Activated CD8-positive, alpha-beta memory T cell treated with anti-CD3 and anti-CD28 coated beads for 24 hours (primary cell): ENCODE data around the gene FNDC1.
A peak's percentile ranks its signal among the peaks of the same experiment; 100 is the strongest.
"Not testable (repeated sequence)": the region's sequence is repeated elsewhere in the genome, so short reads cannot be mapped to it uniquely, and the experiment has no call there.

Source experiments
- DNase-seq: peaks from one replicate; pipeline ENCODE4 v3.0.0-alpha.2; 2020

FNDC1 gene

GRCh38 chr6:159169193-159169555 lies at the start of gene FNDC1:
FNDC1 (plus strand) TSS chr6:159169400; CDS start chr6:159169597, 197 bp downstream.
- DNase-seq, result peak; percentile 77

- no peak for DNase-seq
Observed at GRCh38 chr6:159119791-159120190, 49.4 kb upstream of the FNDC1 start.

- peak; percentile 26 for DNase-seq
Observed at GRCh38 chr6:159121486-159121885, 47.7 kb upstream of the FNDC1 start.

GRCh38 chr6:159122453-159122852 lies 46.7 kb upstream of the FNDC1 start:
- no peak for DNase-seq

- not testable (repeated sequence) for DNase-seq
Observed at GRCh38 chr6:159123831-159124230, 45.4 kb upstream of the FNDC1 start.

- no peak for DNase-seq
Observed at GRCh38 chr6:159125014-159125609, 44.1 kb upstream of the FNDC1 start.

GRCh38 chr6:159125951-159126352 lies 43.2 kb upstream of the FNDC1 start:
- no peak for DNase-seq

GRCh38 chr6:159126590-159126989 lies 42.6 kb upstream of the FNDC1 start:
- DNase-seq, result no peak

GRCh38 chr6:159127701-159128100 lies 41.5 kb upstream of the FNDC1 start:
- DNase-seq, result no peak

- DNase-seq, result no peak
Observed at GRCh38 chr6:159128978-159129377, 40.2 kb upstream of the FNDC1 start.

- DNase-seq, result no peak
Observed at GRCh38 chr6:159130846-159131245, 38.4 kb upstream of the FNDC1 start.

GRCh38 chr6:159131709-159132108 lies 37.5 kb upstream of the FNDC1 start:
- DNase-seq, result no peak

GRCh38 chr6:159132664-159133063 lies 36.5 kb upstream of the FNDC1 start:
- DNase-seq, result no peak

- DNase-seq, result peak; percentile 89
Observed at GRCh38 chr6:159134701-159135364, 34.4 kb upstream of the FNDC1 start.

- DNase-seq, result no peak
Observed at GRCh38 chr6:159137676-159138075, 31.5 kb upstream of the FNDC1 start.

- no peak for DNase-seq
Observed at GRCh38 chr6:159142531-159142930, 26.7 kb upstream of the FNDC1 start.

GRCh38 chr6:159148641-159149040 lies 20.6 kb upstream of the FNDC1 start:
- DNase-seq, result no peak

GRCh38 chr6:159149641-159150040 lies 19.6 kb upstream of the FNDC1 start:
- no peak for DNase-seq

- DNase-seq, result no peak
Observed at GRCh38 chr6:159151266-159151855, 17.8 kb upstream of the FNDC1 start.

GRCh38 chr6:159152041-159152440 lies 17.2 kb upstream of the FNDC1 start:
- no peak for DNase-seq

GRCh38 chr6:159152782-159153181 lies 16.4 kb upstream of the FNDC1 start:
- DNase-seq, result no peak

- no peak for DNase-seq
Observed at GRCh38 chr6:159155679-159156078, 13.5 kb upstream of the FNDC1 start.

GRCh38 chr6:159156089-159156488 lies 13.1 kb upstream of the FNDC1 start:
- no peak for DNase-seq

- no peak for DNase-seq
Observed at GRCh38 chr6:159157431-159157830, 11.8 kb upstream of the FNDC1 start.

GRCh38 chr6:159161839-159162238 lies 7.4 kb upstream of the FNDC1 start:
- no peak for DNase-seq
